MM.1S (cell line): Measurements from ENCODE around the gene SSU72.
"Not testable (repeated sequence)": the region's sequence is repeated elsewhere in the genome, so short reads cannot be mapped to it uniquely, and the experiment has no call there.

Source experiments
- EZH2 ChIP-seq: fragments of 300-600 bp; sonication (generic); optimal IDR thresholded peaks from 2 replicates; pipeline ENCODE3; 2017; ENCODE audit warnings: low read depth, mild to moderate bottlenecking, antibody characterized with exemption, low read length, mixed read lengths
- EZH2phosphoT487 ChIP-seq: fragments of 300-600 bp; sonication (generic); IDR thresholded peaks from 2 replicates; pipeline ENCODE4 v1.6.1; 2018; ENCODE audit warnings: antibody characterized with exemption, low read length
- TF ChIP-seq, protein P1 (sequence below): fragments of 300-600 bp; sonication (generic); IDR thresholded peaks from 2 replicates; pipeline ENCODE4 v1.5.1; 2016; ENCODE audit warnings: antibody characterized with exemption, low read length, mixed read lengths

DNA sequence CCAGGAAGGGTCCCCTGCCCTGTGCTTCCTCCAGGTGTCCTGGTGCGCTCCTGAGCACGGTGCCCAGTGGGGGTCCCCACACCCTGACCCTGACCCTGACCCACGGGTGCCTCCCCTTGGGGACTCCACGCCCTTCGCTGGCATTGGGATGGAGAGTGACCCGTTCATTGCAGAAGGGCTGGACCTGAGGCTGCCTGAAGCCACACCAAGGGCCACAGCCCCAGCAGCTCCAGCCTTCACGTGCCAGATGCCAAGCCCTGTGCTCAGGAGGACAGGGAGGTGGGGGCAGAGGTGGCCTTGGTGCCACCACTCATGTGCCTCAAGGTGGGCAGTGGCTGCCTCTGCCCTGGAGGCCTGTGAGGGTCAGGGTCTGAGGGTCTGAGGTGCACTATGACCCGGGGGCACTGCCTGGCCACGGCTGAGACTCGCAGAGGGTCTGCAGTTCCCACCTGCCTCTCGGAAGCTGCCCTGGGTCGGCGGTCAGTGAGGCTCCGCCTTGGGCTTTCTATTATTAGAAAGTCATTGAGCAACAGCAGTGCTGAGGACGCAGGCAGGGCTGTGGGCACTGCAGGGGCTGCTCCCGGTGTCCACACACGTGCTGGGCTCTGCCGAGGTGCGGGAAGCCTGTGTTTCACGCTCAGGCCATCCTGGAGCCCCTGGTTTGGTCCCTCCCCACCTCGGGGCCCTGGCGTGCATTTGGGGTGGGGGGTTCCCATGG, 41.3 kb downstream of the SSU72 start:
- TF ChIP-seq, protein P1, sequence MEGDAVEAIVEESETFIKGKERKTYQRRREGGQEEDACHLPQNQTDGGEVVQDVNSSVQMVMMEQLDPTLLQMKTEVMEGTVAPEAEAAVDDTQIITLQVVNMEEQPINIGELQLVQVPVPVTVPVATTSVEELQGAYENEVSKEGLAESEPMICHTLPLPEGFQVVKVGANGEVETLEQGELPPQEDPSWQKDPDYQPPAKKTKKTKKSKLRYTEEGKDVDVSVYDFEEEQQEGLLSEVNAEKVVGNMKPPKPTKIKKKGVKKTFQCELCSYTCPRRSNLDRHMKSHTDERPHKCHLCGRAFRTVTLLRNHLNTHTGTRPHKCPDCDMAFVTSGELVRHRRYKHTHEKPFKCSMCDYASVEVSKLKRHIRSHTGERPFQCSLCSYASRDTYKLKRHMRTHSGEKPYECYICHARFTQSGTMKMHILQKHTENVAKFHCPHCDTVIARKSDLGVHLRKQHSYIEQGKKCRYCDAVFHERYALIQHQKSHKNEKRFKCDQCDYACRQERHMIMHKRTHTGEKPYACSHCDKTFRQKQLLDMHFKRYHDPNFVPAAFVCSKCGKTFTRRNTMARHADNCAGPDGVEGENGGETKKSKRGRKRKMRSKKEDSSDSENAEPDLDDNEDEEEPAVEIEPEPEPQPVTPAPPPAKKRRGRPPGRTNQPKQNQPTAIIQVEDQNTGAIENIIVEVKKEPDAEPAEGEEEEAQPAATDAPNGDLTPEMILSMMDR = not testable (repeated sequence)
- not testable (repeated sequence) for TF ChIP-seq EZH2phosphoT487, EZH2
